SU-DHL-6 (cell line): ENCODE results near the gene EHHADH.

Source experiments
- CTCF ChIP-seq: fragments of 200-600 bp; sonication (generic); IDR thresholded peaks from one replicate; pipeline ENCODE4 v1.5.1; 2017; ENCODE audit warnings: antibody characterized with exemption, mild to moderate bottlenecking, low read length, moderate library complexity; ENCODE audit not compliant: insufficient read depth, poor library complexity, severe bottlenecking
- EZH2phosphoT487 ChIP-seq: fragments of 200-600 bp; sonication (generic), shearing (Covaris generic); conservative IDR thresholded peaks from 2 replicates; pipeline ENCODE4 v1.6.1; 2018; ENCODE audit warnings: mild to moderate bottlenecking, antibody characterized with exemption, low read length, moderate library complexity, mixed read lengths

- TF ChIP-seq CTCF (no peak), EZH2phosphoT487 (no peak)
Observed at GRCh38 chr3:185225523-185225922, 28.3 kb downstream of the EHHADH start.
